Measurements from ENCODE around the gene LAMA5.

LAMA5 gene

GRCh38 chr20:62282877-62283503 lies 84.1 kb downstream of the LAMA5 start:
- in situ Hi-C loops (cut with HindIII; ENCODE audit: low sequenced_read_pairs) = loop anchor here (25.0 kb wide), 1 partner anchor 104 kb away; the partner anchor contains the start of gene RPS21
- TF ChIP-seq CTCF (IDR thresholded peaks at IDR 0.05; ENCODE audit: low read depth, low read length, missing control alignments) = no peak
- H3K4me3 ChIP-seq (ENCODE audit: low read depth, low read length) = no peak overlapping the region
- DNase-seq (ENCODE audit: low read depth) = no peak

GRCh38 chr20:62282103-62282502 lies 85.0 kb downstream of the LAMA5 start:
- TF ChIP-seq CTCF (IDR thresholded peaks at IDR 0.05; ENCODE audit: low read depth, low read length, missing control alignments) = no peak
- in situ Hi-C loops (cut with HindIII; ENCODE audit: low sequenced_read_pairs) = loop anchor here (25.0 kb wide), 1 partner anchor 105 kb away; the partner anchor contains the start of gene RPS21
- H3K4me3 ChIP-seq (ENCODE audit: low read depth, low read length) = no peak overlapping the region
- DNase-seq (ENCODE audit: low read depth) = no peak

GRCh38 chr20:62281161-62281933 lies 85.8 kb downstream of the LAMA5 start:
- in situ Hi-C loops (cut with HindIII; ENCODE audit: low sequenced_read_pairs) = loop anchor here (25.0 kb wide), 1 partner anchor 106 kb away; the partner anchor contains the start of gene RPS21
- no peak for TF ChIP-seq CTCF (IDR thresholded peaks at IDR 0.05; ENCODE audit: low read depth, low read length, missing control alignments)
- no peak for DNase-seq (ENCODE audit: low read depth)
- no peak overlapping the region for H3K4me3 ChIP-seq (ENCODE audit: low read depth, low read length)

- no peak for TF ChIP-seq CTCF (IDR thresholded peaks at IDR 0.05; ENCODE audit: low read depth, low read length, missing control alignments)
- no peak for DNase-seq (ENCODE audit: low read depth)
- in situ Hi-C loops (cut with HindIII; ENCODE audit: low sequenced_read_pairs) = loop anchor here (25.0 kb wide), 1 partner anchor 107 kb away; the partner anchor contains the start of gene RPS21
- no peak overlapping the region for H3K4me3 ChIP-seq (ENCODE audit: low read depth, low read length)
Observed at GRCh38 chr20:62280303-62280702, 86.8 kb downstream of the LAMA5 start.

- TF ChIP-seq CTCF (IDR thresholded peaks at IDR 0.05; ENCODE audit: low read depth, low read length, missing control alignments) = no peak
- in situ Hi-C loops (cut with HindIII; ENCODE audit: low sequenced_read_pairs) = loop anchor here (25.0 kb wide), 1 partner anchor 110 kb away; the partner anchor contains the start of gene RPS21
Observed at GRCh38 chr20:62277253-62277652, 89.9 kb downstream of the LAMA5 start.

GRCh38 chr20:62276439-62276838 lies 90.7 kb downstream of the LAMA5 start:
- TF ChIP-seq CTCF (IDR thresholded peaks at IDR 0.05; ENCODE audit: low read depth, low read length, missing control alignments) = no peak
- no peak for DNase-seq (ENCODE audit: low read depth)
- in situ Hi-C loops (cut with HindIII; ENCODE audit: low sequenced_read_pairs) = loop anchor here (25.0 kb wide), 1 partner anchor 111 kb away; the partner anchor contains the start of gene RPS21
- no peak overlapping the region for H3K4me3 ChIP-seq (ENCODE audit: low read depth, low read length)

More at GRCh38 chr20:62277253-62277652, 89.9 kb downstream of the LAMA5 start:
- no peak for DNase-seq (ENCODE audit: low read depth)
- no peak overlapping the region for H3K4me3 ChIP-seq (ENCODE audit: low read depth, low read length)

Data from astrocyte of the cerebellum (primary cell).